OCI-M1 (cell line): Measurements from ENCODE around the gene ALG12.

Source experiments
- DNase-seq: peaks from one replicate; lab custom pipeline; 2025; lab: John Stamatoyannopoulos, UW

The ALG12 gene

DNA sequence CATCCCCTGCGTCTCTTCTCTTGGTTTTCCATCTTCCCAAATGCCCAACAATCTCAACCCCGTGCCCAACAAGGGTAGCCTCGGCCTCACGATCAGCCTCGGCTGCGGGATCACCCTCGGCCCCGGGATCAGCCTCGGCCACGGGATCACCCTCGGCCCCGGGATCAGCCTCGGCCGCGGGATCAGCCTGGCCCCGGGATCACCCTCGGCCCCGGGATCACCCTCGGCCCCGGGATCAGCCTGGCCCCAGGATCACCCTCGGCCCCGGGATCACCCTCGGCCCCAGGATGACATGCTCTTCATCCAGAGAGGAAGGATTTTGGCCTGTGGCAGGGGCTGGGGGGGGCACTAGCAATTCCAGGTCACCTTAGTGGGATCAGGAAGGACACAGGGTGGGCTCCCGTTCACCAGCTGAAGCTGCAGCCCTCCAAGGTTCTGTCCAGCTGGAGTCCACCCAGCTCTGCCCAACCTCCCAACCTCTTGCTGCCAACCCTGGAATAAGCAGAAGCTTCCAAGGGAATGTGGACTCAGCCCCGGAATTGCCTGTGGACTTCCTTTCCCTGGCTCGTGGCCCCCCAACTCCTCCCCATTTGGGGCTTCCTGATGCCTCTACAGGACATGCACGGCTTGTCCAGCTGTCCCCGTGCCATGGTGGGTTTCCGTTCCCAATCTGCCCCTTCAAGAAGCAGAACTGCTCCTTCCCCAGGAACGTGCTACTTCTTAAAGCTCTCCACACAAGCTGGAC, 6.2 kb downstream of the ALG12 start:
- no peak for DNase-seq

DNA sequence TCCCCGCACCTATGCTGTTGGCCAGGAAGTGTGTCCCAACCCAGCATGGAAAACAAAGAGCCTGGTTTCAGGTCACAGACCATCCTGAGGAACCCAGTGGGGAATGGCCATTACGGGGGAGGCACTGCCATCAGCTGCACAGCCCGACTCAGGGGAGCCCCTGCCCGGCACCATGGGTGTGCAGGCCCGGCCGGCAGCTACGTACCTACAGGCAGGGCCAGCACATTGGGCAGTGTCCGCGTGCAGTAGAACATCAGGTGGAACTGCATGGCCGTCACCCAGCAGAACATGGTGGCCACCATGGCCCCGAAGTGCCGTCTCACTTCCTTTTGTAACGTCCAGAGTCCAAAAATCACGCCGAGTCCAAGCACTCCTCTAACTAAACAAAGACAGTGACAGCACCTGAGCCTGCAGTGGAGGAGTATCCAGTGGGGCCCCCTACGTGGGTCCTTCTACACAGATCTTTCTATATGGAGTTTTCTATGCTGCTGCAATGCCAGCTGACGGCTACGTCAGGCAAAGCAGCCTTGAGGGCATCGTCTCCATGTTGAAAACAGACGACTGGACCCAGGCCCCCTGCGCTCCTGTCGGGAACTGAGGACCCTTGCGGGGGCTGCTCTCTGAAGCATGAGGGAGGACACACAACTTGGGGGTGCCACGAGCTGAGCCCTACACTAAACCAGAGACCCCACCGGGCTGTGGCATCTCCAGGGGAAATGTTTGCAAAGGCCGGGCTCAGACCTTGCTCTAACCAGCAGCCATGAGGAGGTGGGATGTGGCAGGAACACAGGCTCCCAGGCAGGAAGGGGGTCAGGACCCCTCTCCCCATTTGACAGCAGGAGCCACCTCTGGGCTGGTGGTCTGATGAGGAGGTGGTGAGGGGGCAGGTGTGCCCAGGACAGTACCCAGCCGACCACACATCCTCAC, 7.7 kb downstream of the ALG12 start:
- no peak for DNase-seq

DNA sequence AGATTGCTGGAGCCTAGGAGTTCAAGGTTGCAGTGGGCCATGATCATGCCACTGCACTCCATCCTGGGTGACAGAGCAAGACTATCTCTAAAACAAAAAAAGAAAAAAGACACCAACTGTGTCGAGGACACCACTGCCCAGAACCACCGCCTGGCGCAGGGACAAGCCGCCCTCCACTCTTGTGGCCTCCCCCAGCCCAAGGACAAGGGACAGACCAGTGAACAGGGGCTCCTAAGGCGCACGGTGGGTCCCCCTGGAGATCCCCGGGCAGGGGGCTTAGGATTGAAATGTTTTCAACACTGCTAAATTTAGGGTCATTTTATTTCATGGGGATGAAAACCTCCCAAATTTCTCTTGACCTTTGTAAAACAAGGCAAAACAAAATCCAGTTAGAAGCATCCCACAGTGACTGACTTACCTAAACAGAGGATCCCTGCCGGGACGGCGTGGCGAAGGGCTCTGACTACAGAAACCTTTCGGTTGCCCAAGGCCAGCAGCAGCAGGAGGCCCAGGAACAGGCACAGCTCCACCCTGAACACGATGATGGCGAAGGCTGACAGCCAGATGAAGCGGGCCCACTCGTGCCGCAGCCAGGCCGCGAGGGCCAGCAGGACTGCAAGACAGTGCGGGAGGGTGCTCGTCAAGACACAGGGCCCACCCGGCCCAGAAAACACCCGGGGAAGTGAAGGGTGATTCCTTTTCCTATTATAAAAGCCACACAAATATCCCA, 8.6 kb downstream of the ALG12 start:
- DNase-seq: no peak

DNA sequence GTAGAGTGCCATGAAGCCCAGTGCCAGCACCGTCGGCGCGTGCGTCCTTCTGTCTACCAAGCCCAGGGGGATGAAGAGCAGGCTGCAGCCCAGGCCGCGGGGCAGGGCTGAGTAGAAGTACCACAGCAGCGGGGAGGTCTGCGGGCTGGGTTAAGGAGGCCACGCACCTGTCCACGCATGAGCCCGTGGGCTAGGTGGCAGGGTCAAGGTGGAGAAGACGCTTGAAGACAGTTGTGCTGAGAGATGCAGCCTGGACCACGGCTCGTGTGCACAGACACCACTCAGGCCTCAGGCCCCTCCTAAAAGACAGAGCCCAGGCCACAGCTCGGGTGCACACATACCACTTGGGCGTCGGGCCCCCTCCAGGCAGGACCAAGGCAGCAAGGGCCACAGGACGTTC, 10.4 kb downstream of the ALG12 start:
- DNase-seq: no peak

DNA sequence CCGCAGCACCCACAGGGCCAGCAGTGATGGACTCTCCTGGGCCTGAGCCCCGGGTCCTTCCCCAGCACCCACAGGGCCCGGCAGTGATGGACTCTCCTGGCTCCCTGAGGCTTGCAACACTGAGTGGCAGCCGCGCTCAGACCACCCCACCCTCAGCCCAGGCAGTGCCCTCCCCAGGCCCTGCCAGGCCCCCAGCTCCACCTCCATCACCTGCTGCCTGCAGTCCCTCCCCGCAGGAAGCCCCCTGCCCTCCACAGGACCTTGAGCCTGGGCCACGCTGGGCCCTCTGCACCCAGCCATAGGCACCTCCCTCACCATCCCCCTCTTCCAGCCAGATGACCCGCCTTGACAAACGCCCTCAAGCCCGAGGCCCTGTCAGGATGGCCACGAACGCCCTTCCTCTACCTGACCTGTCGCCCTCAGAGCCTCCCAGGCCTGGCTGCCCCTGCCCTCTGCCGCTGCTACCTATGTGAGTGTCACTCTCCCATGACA, 11.4 kb downstream of the ALG12 start:
- DNase-seq: no peak

DNA sequence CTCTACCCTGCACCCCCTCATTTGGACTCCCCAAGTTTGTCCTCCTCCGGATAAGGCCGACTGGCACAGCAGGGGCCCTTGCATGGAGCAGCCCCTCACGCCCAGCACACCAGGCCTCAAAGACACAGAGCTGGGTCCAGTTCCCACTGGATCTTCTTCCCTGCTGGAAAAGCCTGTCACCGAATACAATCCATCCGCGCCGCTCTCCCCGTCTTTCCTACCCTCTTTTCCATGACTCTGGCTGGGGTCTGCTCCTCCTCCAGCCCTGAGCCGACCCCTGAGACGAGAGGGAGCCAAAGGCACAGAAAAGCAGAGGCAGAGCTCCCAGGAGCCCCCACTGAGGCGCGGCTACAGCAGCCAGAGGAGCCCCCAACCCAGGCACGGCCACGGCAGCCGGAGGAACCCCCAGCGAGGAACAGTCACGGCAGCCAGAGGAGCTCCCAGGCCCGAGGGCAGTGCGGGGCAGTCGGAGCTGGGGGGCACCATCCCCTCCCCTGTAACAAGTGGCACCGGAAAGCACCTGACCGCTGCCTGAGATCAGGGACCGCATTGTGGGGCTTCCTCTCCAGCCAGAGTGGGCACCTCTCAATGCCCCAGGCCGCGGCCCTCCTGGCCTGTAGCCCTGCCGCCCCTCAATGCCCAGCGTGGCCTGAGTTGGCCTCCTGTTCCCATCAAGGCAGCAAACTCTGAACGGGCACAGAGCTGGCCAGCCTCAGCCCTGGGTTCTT, 12.0 kb downstream of the ALG12 start:
- DNase-seq: no peak

DNA sequence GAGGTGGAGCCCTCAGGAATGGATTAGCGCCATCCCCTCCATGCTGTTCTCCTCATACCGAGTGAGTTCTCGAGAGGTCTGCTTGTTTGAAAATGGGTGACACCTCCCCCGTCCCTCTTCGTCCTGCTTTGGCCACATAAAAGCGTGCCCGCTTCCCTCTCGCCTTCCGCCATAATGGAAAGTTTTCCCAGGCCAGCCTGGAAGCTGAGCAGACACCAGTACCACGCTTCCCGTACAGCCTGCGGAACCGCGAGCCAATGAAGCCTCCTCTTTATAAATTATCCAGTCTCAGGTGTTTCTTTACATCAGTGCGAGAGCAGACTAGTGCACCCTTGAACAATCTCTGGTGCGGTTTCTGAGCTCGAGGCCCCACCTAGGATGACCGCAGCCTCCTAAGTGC, 12.8 kb downstream of the ALG12 start:
- DNase-seq: no peak

DNA sequence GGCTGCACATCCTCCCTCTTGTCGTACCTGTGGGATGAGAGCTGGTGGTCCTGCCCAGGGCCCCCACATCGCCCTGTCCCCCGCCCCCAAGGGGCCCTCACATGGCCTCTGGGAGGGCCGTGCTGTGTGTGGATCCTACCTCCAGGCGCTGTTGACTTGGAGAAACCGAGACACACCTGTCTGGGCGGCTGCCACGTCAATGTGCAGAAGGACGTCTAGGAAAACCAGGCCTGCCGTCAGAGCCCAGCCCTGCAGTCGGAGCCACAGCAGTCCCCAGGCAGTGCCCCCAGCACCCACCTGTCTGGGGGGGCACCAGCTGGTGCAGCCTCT, 14.2 kb downstream of the ALG12 start:
- DNase-seq: no peak

DNA sequence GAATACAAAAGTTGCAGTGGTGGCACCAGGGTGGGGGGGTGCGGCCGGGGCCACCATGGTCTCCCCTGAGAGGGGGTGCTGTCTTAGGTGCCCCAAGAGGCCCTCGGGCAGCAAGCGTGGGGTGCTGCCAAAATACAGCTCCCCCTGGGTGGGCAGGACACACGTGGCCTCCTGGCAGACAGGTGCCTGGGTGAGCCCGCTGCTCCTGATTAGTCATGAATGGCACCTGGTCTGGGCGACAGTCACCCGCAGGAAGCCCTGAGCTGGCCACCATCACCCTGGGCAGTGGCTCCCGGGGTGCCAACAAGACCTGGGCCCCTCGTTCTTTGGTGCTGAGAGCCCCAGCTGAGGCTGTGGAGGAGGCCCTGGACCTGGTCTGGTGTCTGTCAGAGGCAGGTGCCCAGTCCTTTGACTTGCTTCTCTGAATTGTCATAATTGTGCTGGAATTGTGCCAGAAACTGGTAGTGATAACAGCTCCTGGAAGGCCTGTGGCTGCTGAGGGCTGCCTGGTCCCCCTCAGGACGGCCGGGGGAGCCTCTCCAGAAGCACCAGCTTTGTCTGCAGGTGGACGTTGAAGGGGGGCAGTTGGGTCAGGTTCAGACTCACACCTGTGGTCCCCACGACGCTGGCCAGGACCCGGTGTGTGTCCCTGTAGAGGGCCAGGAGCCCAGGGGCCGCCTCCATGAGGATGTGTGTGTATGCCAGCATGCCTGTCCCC, 14.8 kb downstream of the ALG12 start:
- no peak for DNase-seq

DNA sequence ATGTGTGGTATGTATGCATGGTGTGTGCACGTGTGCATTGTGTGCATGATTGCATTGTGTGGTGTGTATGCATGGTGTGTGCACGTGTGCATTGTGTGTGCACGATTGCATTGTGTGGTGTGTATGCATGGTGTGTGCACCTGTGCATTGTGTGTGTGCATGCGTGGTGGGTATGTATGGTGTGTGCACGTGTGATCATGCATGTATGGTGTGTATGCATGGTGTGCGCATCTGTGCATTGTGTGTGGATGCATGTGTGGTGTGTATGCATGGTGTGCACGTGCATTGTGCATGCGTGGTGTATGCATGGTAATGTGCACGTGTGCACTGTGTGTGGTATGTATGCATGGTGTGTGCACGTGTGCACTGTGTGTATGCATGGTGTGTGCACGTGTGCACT, 16.8 kb downstream of the ALG12 start:
- no peak for DNase-seq

DNA sequence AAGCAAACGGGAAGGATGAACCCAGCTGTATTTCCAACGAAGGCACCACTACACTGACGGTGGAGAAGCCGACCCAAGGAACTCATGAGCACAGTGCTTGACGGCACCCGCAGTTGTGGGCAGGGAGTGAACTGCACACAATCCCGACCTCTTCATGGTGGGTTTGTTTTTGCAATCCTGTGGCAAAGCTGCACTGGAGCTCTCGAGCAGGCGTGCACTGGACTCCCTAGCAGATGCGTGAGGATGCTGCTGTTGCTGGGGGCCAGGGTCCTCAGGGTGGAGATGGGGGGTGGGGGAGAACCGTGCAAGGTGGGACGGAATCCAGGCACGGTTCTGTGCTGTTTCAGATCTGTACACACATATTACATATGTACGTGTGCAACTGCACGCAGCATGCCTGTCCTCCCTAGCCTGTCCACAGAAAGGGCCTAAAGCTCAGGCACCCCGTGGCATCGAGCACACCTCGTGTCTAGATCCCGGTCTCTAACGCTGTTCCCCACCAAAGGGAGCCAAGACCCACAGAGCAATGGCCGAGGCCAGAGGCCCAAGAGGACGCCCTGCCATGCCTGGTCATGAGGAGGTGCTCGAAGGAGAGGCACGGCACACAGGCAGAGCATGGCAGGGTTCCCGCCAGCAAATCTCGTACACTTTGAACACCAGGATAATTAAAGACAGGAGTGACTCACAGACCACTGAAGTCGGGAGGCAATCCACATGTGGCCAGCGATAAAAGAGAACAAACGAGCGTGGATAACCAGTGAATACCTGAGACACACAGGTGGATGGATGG, 17.6 kb downstream of the ALG12 start:
- DNase-seq: no peak

DNA sequence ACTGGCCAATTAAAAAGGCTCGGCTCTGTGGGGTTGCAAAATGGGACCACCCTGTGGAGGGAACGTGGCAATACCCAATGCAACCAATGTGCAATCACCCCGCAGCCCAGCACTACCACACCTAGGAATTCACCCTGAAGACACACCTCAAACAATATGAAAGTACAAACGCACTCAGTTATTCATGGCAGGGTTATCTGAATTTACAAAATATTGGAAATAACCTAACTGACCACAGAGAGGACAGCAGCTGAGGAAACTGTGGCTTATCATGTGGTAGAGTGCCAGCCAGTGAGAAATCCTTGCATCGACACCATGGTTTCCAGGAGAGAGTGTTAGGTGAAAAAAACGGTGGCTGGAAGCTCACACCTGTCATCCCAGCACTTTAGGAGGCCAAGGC, 18.7 kb downstream of the ALG12 start:
- DNase-seq: no peak

DNA sequence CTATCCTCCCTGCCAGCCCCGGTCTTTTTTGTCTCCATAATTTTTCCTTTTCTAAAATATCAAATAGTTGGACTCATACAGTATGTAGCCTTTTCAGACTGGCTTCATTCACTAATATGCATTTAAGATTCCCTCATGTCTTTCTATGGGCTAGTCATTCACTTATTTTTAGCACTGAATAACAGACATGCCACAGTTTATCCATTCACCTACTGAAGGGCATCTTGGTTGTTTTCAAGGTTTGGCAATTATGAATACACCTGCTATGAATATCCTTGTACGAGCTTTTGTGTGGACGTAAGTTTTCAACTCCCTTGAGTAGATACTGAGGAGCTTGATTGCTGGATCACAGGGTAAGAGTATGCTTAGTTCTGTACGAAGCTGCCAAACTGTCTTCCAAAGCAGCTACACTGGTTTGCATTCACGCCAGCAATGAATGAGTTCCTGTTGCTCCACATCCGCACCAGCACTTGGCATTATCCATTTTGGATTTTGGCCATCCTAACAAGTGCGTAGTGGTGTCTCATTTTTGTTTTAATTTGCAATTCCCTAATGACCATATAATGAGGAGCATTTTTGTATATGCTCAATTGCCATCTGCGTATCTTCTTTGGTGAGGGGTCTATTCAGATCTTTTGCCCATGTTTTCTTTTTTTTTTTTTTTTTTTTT, 21.1 kb downstream of the ALG12 start:
- no peak for DNase-seq

DNA sequence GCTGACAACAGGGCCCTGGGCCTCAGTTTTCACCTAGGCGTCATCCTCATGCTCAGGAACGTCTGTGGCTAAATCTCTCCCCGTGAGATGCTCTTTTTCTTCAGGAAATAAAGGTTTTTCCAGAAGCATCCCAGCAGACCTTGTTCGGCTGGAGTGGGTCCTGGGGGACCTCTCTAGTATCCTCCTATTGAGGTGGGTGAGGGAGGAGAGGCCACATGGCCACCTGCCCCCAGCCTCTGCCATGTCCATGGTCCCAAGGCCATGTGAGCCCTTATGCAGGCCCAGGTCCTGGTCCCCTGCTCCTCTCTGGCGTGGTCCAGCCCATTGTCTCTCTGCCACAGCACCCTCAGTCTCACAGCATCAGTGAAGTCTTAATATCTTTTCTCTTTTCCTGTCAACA, 22.0 kb downstream of the ALG12 start:
- DNase-seq: no peak

DNA sequence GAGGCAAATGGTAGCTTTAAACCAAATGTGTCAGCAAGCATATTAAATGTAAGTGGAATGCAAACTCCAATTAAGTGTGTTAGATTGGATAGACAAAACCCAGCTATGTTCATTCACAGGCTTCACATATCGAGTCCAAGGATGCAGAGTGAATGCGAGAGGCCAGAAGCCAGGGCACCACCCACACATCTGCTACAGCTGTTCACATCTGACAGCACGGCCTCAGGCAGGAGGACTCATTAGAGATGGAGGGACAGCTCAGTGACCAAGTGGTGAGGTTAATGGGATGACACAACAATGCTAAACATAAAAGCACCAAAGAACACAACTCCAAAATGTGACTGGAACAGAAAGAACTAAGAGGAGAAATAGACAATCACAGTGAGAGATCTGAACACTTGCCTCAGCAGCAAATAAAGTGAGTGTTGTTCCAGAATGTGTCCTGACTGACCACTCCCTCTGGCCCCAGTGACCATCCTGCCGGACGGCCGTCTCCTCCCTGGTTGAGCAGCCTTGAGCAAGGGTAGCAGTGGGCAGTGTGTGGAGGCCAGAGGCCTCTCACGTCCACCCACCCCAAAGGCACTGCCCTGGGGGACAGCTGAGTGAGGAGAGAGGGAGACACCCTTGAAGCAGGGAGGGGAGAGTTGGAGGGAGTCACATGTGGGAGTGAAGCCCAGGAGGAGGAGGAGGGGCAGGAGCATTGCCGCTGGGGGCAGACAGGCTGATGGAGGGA, 23.8 kb downstream of the ALG12 start:
- no peak for DNase-seq

DNA sequence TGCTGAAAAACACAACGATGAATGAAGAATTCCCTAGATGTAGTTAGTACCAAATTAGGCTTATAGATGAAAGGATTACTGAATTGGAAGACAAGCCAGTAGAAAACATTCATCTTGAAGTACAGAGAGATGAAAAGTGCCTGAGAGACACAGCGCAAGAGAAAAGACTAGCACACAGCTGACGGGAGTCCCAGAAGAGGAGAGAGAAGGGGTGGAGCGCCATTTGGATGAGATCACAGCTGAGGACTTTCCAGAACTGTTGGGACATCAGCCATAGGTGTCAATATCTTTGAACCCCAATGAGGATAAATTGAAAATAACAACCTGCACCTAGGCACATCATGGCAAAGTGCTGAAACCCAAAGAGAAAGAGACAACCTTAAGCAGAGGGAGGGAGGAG, 25.2 kb downstream of the ALG12 start:
- DNase-seq: no peak

DNA sequence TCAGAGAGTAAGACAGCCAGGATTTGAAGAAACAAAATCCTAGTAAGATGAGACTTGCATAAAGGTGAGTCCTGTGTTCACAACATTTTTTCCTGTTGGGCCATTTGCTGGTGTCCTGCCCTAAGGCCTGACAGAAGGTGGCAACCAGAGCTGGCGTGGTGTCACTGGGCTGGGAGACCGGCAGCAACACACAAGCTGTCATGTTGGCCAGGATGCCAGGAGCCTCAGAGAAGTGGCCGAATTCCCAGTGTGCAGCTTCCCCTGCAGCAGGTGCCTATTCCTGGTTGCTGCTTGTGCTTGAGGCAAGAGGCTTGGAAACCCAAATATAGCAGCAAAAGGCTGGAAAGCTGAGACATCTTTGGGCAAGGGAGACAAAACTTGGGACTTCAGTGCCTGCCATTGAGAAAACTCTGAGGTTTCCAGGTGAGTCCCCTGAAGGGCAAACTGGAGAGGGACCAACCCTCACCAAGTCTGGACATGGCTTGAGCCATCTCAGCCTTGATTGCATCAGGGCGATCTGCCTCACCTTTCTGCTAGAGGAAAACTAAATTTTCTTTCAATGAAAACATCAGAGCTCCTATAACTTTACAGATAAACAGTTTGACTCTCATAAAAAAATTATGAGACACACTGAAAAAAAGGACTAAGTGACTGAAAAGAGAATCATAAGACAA, 25.9 kb downstream of the ALG12 start:
- no peak for DNase-seq

DNA sequence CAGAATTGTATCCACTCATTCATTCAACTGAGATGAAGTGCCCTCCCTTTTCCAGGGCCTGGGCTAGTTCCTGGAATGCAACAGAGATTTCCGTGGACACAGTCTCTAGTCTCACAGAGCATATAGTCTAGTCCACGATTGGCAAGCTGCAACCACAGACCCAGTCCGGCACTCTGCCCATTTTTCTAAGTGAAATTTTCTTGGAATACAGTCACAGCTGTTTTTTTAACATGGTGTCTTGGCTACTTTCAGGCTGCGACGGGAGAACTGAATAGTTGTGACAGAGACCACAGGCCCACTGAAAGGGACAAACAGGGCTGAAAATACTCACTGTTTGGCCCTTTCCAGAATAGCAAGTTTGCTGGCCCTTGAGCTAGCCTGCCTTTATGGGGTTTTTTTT, 29.2 kb downstream of the ALG12 start:
- no peak for DNase-seq

DNA sequence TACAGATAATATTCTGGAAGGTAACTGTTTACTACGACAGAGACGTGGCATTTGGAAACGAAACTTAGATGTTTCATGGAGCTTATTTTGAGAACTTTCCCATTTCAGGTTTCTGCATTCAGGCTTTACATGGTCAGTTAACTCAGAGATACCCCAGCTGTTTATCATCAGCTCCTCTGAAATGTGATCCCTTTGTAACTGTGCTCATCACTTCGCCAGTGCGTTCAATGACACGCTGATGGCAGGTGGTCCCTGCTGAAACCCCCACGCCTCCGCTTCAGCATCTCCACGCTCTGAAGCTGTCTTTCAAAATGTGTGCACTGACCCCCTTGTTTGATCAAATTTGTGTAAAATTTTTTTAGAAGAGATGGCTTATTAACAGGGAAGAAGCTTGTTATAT, 30.5 kb downstream of the ALG12 start:
- DNase-seq: no peak
